Right atrium auricular region (tissue), 2 donors: ENCODE measurements around the gene FCRL2. TPM values are rescaled to one million over a fixed set of nuclear protein-coding genes. Genes with fewer than 3 reads are reported as not detected.

Experiments used
- DNase-seq: peaks from one replicate; pipeline ENCODE4 v3.0.0-alpha.2; 2019; ENCODE audit warnings: low spot score
- H3K27ac ChIP-seq, 2 donors: fragments of 200-600 bp; sonication (generic); 1 replicate in 1 of 2; 2 replicates in 1 of 2; pipeline ENCODE4 v1.5.1; 2016 to 2019
- H3K27me3 ChIP-seq, 2 donors: fragments of 200-600 bp; sonication (generic); one replicate each; pipeline versions ENCODE4 v1.5.1 to v1.6.0; 2017 to 2019
- H3K36me3 ChIP-seq: fragments of 200-600 bp; sonication (generic); one replicate; pipeline ENCODE4 v1.5.1; 2016
- H3K4me1 ChIP-seq, 2 donors: fragments of 200-600 bp; sonication (generic); one replicate each; pipeline versions ENCODE4 v1.5.1 to v1.6.0; 2017 to 2019
- H3K4me3 ChIP-seq, 2 donors: fragments of 200-600 bp; sonication (generic); 1 replicate in 1 of 2; 2 replicates in 1 of 2; pipeline ENCODE4 v1.5.1; 2017 to 2019; ENCODE audit warnings: mild to moderate bottlenecking in 1 of 2, moderate library complexity in 1 of 2
- H3K9me3 ChIP-seq, 2 donors: fragments of 200-600 bp; sonication (generic); one replicate each; pipeline ENCODE4 v1.5.1; 2019
- total RNA-seq, 2 donors: library from RNA; depleted of rRNA; stranded (reverse); fragments of >200 nt; gene quantifications; one replicate each; pipeline ENCODE4 v1.1.0, GENCODE V29; 2016
- TF ChIP-seq, protein P1 (sequence below), 2 donors: fragments of 200-600 bp; sonication (generic); IDR thresholded peaks; one replicate each; pipeline ENCODE4 v1.5.1; 2019; ENCODE audit warnings: antibody characterized with exemption in 2 of 2

Gene FCRL2
- total RNA-seq, 2 donors from 2014 or later, result not detected

DNA sequence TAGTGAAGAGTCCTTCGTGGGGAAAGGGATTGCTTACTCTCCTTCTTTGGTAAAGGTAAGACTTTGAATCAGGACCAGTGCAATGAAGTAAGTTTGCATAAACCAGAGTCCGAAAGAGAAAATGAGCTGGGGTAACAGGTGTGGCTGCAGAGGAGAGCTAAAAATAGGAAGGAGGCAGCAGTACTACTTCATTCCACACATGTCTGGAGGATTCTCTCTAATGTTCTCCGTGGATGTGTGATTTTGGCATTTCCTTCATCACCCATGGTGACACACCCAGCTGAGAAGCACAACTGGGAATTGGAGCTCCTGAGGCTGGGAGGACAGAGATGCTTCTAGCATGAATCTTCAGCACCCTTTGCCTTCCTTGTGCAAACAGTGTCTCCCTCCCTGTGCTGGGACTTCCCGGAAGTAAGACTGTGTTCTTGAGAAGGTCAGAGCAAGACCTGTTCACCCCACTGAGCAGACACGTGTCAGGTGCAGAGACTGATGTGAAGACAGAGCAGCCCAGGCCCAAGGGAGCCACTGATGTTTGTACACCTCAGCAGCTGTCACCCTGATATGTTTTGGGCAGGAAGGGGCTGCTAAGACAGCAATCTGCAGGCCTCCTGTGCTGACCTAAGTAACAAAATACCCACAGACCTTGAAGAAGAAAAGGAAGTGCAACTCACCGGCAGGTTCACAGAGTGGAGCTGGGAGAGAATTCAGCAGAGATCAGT, 29.7 kb upstream of the FCRL2 start:
- no peaks in the 10 kb centered on the region for H3K36me3 ChIP-seq
- TF ChIP-seq, protein P1, sequence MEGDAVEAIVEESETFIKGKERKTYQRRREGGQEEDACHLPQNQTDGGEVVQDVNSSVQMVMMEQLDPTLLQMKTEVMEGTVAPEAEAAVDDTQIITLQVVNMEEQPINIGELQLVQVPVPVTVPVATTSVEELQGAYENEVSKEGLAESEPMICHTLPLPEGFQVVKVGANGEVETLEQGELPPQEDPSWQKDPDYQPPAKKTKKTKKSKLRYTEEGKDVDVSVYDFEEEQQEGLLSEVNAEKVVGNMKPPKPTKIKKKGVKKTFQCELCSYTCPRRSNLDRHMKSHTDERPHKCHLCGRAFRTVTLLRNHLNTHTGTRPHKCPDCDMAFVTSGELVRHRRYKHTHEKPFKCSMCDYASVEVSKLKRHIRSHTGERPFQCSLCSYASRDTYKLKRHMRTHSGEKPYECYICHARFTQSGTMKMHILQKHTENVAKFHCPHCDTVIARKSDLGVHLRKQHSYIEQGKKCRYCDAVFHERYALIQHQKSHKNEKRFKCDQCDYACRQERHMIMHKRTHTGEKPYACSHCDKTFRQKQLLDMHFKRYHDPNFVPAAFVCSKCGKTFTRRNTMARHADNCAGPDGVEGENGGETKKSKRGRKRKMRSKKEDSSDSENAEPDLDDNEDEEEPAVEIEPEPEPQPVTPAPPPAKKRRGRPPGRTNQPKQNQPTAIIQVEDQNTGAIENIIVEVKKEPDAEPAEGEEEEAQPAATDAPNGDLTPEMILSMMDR (IDR thresholded peaks at IDR 0.05), result no peak
- H3K9me3 ChIP-seq, result no peaks in the 10 kb centered on the region
- H3K27ac ChIP-seq, result no peak overlapping the region
- no peaks in the 10 kb centered on the region for H3K4me1 ChIP-seq
- DNase-seq, result no peak
- H3K27me3 ChIP-seq, result no peaks in the 10 kb centered on the region
- H3K4me3 ChIP-seq, result no peak overlapping the region

DNA sequence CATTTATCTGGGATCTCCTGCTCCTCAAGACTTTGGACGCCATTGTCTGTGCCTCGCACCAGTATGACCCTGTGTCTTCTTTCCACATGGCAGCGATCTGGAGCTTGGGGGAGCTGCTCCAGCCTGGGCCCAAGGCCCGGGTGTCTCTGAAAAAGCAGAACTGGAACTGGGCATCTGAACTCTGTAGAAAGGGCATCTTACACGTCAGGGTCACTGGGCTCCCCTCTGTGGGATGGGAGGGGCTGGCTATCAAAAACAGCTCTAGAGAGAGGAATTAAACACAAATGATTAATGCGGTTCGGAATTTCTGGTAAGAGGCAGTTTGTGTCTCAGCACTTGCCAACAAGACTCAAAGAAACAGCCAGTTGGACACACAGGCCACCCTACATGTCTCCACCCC, 26.9 kb upstream of the FCRL2 start:
- Histone ChIP-seq H3K27me3 (no peaks in the 10 kb centered on the region), H3K27ac (no peak overlapping the region), H3K4me1 (no peaks in the 10 kb centered on the region), H3K4me3 (no peak overlapping the region), H3K9me3 (no peaks in the 10 kb centered on the region), H3K36me3 (no peaks in the 10 kb centered on the region)
- no peak for DNase-seq
- TF ChIP-seq, protein P1 (IDR thresholded peaks at IDR 0.05), result no peak

DNA sequence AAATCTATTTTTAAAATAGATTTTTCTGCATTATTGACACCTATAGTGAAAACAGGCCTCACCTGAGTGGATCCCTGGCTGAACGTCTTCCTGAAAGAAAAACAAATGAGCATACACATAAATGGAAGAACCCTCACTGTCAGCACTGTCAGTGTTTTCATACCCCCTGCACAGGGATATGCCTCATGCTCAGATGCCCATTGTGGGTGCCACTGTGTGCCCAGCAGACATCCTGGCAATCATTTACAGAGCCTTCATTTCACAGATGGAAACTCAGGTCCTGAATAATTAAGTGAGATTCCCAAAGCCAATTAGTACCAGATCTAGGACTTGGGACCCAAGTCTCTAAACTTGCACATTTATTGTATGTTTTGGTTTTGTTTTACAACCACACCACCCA, 23.1 kb upstream of the FCRL2 start:
- no peaks in the 10 kb centered on the region for H3K36me3 ChIP-seq
- H3K9me3 ChIP-seq, result no peaks in the 10 kb centered on the region
- H3K4me3 ChIP-seq, result no peak overlapping the region
- no peak for DNase-seq
- no peaks in the 10 kb centered on the region for H3K4me1 ChIP-seq
- H3K27me3 ChIP-seq, result no peaks in the 10 kb centered on the region
- H3K27ac ChIP-seq, result no peak overlapping the region
- TF ChIP-seq, protein P1 (IDR thresholded peaks at IDR 0.05), result no peak

DNA sequence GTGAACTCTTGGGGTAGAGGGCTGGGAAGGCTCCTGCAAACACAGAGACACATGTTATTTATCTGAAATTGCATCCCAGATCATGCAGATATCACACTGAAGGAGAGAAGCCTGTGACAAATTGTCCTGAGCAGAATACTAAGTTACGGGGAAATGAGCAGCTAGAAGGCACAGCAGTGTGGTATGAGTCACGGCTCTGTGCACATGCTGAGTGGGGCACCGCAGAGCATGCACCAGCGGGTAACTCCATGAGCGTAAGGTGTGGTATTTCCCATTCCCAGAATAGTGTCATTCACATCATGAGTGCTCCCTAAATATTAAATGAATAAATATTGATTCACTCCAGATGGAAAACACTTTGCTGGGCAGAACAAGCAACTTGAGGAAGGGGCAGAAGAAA, 21.3 kb upstream of the FCRL2 start:
- peaks cover 0 to 13% of the 10 kb centered on the region in 2 donors for H3K9me3 ChIP-seq
- H3K27me3 ChIP-seq, result no peaks in the 10 kb centered on the region
- H3K4me1 ChIP-seq, result no peaks in the 10 kb centered on the region
- no peak overlapping the region for H3K4me3 ChIP-seq
- DNase-seq, result no peak
- H3K36me3 ChIP-seq, result no peaks in the 10 kb centered on the region
- H3K27ac ChIP-seq, result no peak overlapping the region
- TF ChIP-seq, protein P1 (IDR thresholded peaks at IDR 0.05), result no peak

DNA sequence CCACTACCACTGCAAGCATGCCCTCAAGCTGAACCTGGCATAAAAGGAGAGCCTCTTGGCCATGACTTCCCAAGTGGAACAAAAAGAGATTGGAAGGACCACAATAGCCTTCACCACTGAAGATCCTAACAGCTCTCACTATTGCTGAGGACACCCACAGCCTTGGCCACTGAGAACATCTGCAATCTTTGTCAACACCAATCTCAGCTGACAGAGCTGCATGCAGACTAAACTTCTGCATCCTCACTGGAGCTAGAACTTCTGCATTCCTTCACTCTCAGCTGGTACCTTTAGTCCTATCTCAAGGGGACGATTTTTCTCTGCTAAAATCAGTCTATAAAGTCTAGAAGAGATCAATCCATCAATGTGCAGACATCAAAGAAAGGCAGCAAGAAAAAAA, 8.3 kb upstream of the FCRL2 start:
- TF ChIP-seq, protein P1 (IDR thresholded peaks at IDR 0.05), result no peak
- no peaks in the 10 kb centered on the region for H3K4me1 ChIP-seq
- H3K9me3 ChIP-seq, result no peaks in the 10 kb centered on the region
- no peaks in the 10 kb centered on the region for H3K27me3 ChIP-seq
- no peaks in the 10 kb centered on the region for H3K36me3 ChIP-seq
- H3K27ac ChIP-seq, result no peak overlapping the region
- no peak overlapping the region for H3K4me3 ChIP-seq
- DNase-seq, result no peak

DNA sequence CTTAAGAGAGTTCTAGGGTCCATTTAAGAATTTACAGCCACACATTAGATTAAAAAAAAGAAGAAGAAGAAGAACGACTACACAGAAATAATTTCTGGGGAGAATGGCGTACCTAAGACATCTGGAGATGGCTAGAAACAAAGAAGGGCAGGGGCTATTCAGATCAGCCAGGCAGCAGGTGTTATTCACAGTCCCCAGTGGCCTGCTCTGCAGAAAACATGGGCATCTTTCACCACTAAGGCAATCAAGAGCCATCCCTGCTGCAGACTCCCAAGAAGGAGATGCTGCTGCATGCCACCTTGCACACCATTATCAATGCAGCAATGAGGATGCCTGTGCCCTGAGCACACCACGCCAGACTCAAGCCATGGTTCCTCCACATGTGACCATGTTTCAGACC, 7.9 kb upstream of the FCRL2 start:
- DNase-seq, result no peak
- H3K27ac ChIP-seq, result no peak overlapping the region
- H3K4me1 ChIP-seq, result no peaks in the 10 kb centered on the region
- no peak overlapping the region for H3K4me3 ChIP-seq
- no peaks in the 10 kb centered on the region for H3K36me3 ChIP-seq
- no peaks in the 10 kb centered on the region for H3K9me3 ChIP-seq
- TF ChIP-seq, protein P1 (IDR thresholded peaks at IDR 0.05), result no peak
- H3K27me3 ChIP-seq, result no peaks in the 10 kb centered on the region
